Neutrophil (primary cell): Measurements from ENCODE around the gene RAD52.

Experiments used
- H3K27ac ChIP-seq: fragments of 200-600 bp; sonication (generic); 2 replicates; pipeline ENCODE4 v1.5.1; 2016; ENCODE audit warnings: mild to moderate bottlenecking, moderate library complexity
- H3K27me3 ChIP-seq: fragments of 200-600 bp; sonication (generic); 2 replicates; pipeline ENCODE4 v1.6.0; 2016; ENCODE audit warnings: mild to moderate bottlenecking
- H3K36me3 ChIP-seq: fragments of 200-600 bp; sonication (generic); 2 replicates; pipeline ENCODE4 v1.5.1; 2017
- H3K4me1 ChIP-seq, 2 experiments: fragments of 200-600 bp in 1 of 2; sonication (generic) in 1 of 2; 1 replicate in 1 of 2; 2 replicates in 1 of 2; pipeline versions ENCODE4 v1.5.1 to v1.6.1; 2013 to 2016; ENCODE audit warnings: low read depth in 1 of 2, low read length in 1 of 2, mild to moderate bottlenecking in 1 of 2, moderate library complexity in 1 of 2; ENCODE audit not compliant: control insufficient read depth in 1 of 2, insufficient read depth in 1 of 2
- H3K4me3 ChIP-seq, 2 experiments: fragments of 200-600 bp in 1 of 2; sonication (generic) in 1 of 2; 1 replicate in 1 of 2; 2 replicates in 1 of 2; pipeline ENCODE4 v1.5.1; 2013 to 2016; ENCODE audit warnings: low read depth in 1 of 2, low read length in 1 of 2, mild to moderate bottlenecking in 1 of 2, moderate library complexity in 1 of 2
- H3K9me3 ChIP-seq: fragments of 200-600 bp; sonication (generic); 2 replicates; pipeline ENCODE4 v1.5.1; 2016
- CTCF ChIP-seq: fragments of 200-600 bp; sonication (generic); IDR thresholded peaks from 2 replicates; pipeline ENCODE4 v1.5.1; 2016; ENCODE audit warnings: antibody characterized with exemption

Gene RAD52

GRCh38 chr12:974271-974862 lies 24.9 kb upstream of the RAD52 start:
- Histone ChIP-seq H3K27me3 (no peaks in the 10 kb centered on the region), H3K4me1 (peaks cover 7 to 9% of the 10 kb centered on the region in 2 experiments), H3K4me3 (no peak overlapping the region), H3K36me3 (no peaks in the 10 kb centered on the region), H3K27ac (no peak overlapping the region), H3K9me3 (no peaks in the 10 kb centered on the region)
- no peak for TF ChIP-seq CTCF

GRCh38 chr12:971991-972390 lies 22.5 kb upstream of the RAD52 start:
- TF ChIP-seq CTCF: no peak
- Histone ChIP-seq H3K27me3 (no peaks in the 10 kb centered on the region), H3K9me3 (no peaks in the 10 kb centered on the region), H3K36me3 (no peaks in the 10 kb centered on the region), H3K27ac (no peak overlapping the region), H3K4me1 (peaks cover 2 to 3% of the 10 kb centered on the region in 2 experiments), H3K4me3 (no peak overlapping the region)

GRCh38 chr12:969821-970220 lies 20.3 kb upstream of the RAD52 start:
- no peaks in the 10 kb centered on the region for H3K9me3 ChIP-seq
- no peak overlapping the region for H3K27ac ChIP-seq
- H3K4me1 ChIP-seq: peaks cover 0 to 3% of the 10 kb centered on the region in 2 experiments
- H3K4me3 ChIP-seq: no peak overlapping the region
- TF ChIP-seq CTCF: no peak
- no peaks in the 10 kb centered on the region for H3K36me3 ChIP-seq
- no peaks in the 10 kb centered on the region for H3K27me3 ChIP-seq

GRCh38 chr12:968545-968944 lies 19.1 kb upstream of the RAD52 start:
- peaks cover 0 to 3% of the 10 kb centered on the region in 2 experiments for H3K4me1 ChIP-seq
- no peak overlapping the region for H3K27ac ChIP-seq
- no peaks in the 10 kb centered on the region for H3K36me3 ChIP-seq
- no peaks in the 10 kb centered on the region for H3K9me3 ChIP-seq
- no peaks in the 10 kb centered on the region for H3K27me3 ChIP-seq
- no peak overlapping the region for H3K4me3 ChIP-seq
- TF ChIP-seq CTCF: no peak

- Histone ChIP-seq H3K36me3 (no peaks in the 10 kb centered on the region), H3K27ac (no peak overlapping the region), H3K4me1 (peaks cover 0 to 3% of the 10 kb centered on the region in 2 experiments), H3K27me3 (no peaks in the 10 kb centered on the region), H3K4me3 (no peak overlapping the region), H3K9me3 (no peaks in the 10 kb centered on the region)
- TF ChIP-seq CTCF: no peak
These were observed 18.1 kb upstream of the RAD52 start for GRCh38 chr12:967641-968040.
